Posterior cingulate gyrus (tissue), 11 donors: ENCODE data around the gene ASIC4.

ENCODE experiments used
- DNase-seq, 10 donors: peaks; one replicate each; pipeline versions ENCODE4 v3.0.0 to v3.0.0-alpha.2; 2020 to 2021; ENCODE audit warnings: mixed read lengths in 3 of 10
- intact Hi-C: fragments of 100-400 bp; cut with DNase I; formaldehyde crosslinking; loops from one replicate; pipeline ENCODE4 v1.15.1; 2023

ASIC4 gene

DNA sequence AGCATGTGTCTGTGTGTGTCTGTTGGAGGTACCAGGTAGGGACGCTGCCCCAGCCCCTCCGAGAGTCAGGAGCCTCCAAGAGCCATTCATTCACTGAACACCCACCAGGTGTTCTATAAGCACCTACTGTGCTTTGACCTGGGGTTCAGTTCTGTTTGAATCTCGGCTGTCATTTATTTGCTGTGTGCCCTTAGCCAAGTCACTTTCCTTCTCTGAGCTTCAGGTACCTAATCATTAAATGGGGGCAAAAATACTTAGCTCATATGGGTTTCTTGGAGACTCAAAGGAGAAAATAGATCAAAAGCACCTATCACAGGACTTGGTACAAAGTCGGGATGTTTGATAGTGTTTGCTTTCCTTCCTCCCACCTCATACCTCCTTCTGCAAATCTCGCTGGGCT, 13.2 kb downstream of the ASIC4 start:
- intact Hi-C loops = no loop called here
- DNase-seq = no peak

DNA sequence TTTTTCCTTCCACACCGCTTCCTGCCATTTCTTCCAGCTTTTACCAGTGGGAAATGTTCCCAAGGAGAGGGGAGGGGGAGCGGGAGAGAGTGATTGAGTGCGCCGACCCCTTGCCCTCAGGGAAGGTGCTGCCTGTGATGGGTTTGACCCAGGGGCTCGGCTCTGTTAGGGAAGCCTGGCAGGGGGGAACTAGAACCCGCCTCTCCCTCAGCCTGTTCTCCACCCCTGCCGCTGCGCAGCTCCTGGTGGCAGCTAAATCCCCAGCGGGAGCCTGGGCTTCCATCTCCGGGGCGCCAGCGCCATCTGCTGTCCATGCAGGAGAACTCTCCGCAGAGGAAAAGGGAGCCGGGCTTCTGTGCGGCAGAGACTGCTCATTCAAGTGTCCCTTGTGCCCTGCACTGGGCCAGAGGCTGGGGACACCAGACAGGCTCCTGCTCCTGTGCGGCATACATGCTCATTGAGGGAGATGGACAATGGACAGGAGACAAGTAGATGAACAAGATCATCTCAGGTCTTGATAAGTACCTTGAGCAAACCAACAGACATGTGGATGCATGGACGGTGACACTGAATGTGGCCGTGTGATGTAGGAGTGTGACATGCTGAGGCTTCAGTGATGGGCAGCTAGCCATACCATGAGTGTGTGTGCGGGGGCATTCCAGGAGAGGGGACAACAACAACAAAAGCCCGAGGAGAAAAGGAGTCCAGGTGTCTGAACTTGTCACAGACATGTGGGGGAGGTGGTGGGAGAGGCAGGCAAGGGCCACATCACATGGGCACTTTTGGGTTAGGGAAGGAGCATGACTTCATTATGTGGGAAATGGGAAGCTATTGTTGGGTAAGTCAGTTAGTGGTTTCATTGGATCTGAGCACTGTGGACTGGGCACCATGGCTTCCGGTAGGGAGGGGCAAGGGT, 16.0 kb downstream of the ASIC4 start:
- intact Hi-C loops = loop anchor here (1.0 kb wide), 5 partner anchors 21 to 127 kb away; partner anchors contain the start of gene GMPPA
- DNase-seq = peak; percentile 78 to 99 (median 90)

DNA sequence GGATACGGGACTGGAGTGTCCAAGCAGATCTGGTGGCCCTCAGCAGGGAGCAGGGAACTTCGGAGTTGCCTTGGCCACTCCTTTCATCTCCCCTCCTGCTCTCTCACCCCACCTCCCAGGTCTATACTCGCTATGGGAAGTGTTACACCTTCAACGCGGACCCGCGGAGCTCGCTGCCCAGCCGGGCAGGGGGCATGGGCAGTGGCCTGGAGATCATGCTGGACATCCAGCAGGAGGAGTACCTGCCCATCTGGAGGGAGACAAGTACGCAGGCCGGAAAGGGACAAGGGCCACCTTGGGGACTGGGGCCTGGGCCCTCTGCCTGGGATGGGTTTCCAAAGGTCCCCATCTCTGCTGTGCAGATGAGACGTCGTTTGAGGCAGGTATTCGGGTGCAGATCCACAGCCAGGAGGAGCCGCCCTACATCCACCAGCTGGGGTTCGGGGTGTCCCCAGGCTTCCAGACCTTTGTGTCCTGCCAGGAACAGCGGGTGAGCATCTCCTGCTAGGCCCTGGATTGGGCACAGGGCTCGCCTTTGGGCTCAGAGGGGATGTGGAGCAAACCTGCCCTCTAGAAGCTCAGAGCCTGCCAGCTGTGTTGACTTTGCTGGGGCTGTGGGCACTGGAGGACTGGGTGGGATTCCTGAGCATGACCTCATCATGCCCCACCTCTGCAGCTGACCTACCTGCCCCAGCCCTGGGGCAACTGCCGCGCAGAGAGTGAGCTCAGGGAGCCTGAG, 17.5 kb downstream of the ASIC4 start:
- peak in 2 of 10 donors; percentile 64 to 73 for DNase-seq
- intact Hi-C loops = no loop called here

DNA sequence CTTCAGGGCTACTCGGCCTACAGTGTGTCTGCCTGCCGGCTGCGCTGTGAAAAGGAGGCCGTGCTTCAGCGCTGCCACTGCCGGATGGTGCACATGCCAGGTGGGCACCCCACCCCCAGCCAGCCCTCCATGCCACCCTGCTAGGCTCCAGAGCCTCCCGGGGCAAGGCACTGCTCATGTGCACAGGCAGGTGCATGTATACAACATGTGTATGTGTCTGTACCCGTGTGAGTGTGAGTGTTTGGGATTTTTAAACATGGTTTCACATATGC, 18.0 kb downstream of the ASIC4 start:
- DNase-seq = peak in 2 of 10 donors; percentile 77 to 88
- intact Hi-C loops = no loop called here

DNA sequence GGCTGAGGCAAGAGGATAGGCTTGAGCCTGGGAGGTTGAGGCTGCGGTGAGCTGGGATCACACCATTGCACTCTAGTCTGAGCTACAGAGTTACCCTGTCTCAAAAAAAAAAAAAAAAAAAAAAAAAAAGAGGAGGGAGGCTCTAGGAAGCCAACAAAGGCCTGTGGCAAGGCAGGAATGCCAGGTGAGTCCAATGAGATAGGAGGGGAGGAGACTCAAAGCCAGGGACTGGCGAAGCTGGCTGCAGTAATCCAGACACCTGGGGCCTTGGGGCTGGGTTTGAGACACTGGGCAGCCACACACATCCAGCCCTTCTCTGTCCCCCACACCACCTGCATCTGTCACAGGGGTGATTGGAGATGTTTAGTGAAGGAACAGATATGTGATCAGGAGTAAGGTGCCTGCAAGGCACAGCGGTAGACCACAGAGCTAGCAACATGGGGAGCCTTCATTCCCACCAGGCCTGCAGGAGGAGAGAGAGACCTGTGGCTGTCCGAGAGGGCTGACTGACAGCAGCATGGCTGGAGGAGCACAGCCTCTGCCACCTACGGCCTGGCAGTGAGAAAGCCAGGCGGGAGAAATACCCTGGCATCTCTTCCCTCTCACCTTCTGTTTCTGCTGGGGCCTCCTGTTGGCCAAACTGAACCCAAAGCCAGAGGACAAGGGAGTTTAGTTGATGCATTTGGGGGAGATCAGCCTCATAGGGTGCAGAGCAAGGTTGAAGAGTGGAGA, 19.8 kb downstream of the ASIC4 start:
- DNase-seq = peak in 1 of 10 donors; percentile 26
- intact Hi-C loops = no loop called here

DNA sequence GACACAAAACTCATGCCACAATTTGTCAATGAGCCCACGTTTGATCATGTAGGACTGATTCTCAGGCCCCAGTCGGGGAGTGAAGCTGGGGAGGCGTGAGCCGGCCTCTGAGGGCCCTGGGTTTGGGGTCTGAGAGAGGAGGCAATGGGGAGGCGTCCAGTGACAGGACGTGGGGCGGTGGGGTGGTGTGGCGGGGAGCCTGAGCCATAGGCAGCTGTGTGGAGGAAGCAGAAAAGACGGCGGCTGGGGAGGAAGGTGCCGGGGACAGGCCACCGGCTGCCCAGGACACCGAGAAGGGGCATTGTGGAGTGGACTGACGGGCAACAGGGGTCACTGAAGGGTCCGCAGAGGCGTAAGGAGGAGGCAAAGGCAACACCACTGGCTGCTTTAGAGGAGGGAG, 22.1 kb downstream of the ASIC4 start:
- peak in 2 of 10 donors; percentile 66 to 81 for DNase-seq
- intact Hi-C loops = no loop called here

DNA sequence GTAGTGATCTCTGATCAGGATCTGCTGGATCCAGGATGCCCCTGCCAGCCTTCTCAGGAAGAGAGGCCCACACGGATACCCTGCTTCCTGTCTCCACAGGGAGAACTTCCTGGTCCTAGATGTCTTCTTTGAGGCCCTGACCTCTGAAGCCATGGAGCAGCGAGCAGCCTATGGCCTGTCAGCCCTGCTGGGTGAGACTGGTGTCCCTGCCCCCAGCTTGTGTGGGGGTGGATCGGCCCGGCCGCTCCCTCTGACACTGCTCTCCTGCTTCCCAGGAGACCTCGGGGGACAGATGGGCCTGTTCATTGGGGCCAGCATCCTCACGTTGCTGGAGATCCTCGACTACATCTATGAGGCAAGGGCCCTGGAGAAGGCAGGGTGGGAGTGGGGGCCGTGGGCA, 22.7 kb downstream of the ASIC4 start:
- intact Hi-C loops = no loop called here
- DNase-seq = peak in 1 of 10 donors; percentile 47

DNA sequence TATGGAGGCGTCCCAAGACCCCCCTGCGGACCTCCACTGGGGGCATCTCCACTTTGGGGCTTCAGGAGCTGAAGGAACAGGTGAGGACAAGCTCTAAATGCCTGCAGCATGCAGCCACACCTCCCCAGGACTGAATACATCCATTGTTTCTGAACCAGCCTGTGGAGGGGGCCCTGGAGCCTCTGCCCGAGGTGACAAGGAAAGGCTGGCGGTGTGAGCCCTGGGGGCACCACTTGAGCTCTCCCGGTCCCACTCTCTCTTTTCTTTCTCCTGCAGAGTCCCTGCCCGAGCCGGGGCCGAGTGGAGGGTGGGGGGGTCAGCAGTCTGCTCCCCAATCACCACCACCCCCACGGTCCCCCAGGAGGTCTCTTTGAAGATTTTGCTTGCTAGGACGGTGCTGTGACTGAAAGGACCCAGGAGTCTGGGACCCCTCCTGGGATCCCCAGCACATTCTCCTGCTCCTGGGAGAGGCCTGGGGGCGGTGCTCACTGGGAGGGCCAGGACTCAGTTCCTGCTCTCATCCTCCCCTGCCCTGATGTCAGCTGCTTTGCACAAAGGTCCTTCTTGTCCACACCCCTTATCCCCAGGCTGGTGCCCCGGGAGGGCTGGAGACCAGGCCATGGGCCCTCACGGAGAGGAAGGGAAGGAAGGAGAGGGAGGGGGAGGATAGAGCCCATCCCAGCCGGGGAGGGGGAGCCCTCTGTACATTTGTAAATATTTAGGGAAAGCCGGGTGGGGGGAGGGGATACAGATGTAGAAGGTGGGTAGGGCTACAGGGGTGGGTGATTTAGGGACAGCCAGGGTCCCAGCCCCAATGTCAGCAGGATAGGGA, 23.6 kb downstream of the ASIC4 start:
- intact Hi-C loops = no loop called here
- peak in 1 of 10 donors; percentile 61 for DNase-seq

DNA sequence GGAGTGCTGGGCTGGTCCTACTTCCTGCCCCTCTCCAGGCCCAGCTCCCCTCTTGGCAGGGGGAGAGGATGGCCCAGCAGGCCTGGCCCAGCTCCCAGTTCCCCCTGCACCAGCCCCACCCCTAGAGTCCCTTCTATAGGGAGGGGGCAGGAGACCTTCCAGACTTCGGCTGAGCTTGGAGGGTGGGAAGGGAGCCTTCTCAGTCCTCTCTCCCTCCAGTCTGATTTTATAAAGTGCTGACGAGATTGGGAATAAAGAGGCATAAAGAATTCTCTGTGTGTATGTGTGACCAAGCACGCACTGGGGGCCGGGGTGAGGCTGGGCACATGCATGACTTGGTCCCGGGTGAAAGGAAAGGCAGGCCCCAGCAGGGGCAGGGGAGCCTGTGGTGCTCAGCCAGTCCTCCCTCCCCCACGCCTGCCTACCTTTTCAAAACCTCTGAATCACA, 24.2 kb downstream of the ASIC4 start:
- DNase-seq = peak in 1 of 10 donors; percentile 73
- intact Hi-C loops = no loop called here

DNA sequence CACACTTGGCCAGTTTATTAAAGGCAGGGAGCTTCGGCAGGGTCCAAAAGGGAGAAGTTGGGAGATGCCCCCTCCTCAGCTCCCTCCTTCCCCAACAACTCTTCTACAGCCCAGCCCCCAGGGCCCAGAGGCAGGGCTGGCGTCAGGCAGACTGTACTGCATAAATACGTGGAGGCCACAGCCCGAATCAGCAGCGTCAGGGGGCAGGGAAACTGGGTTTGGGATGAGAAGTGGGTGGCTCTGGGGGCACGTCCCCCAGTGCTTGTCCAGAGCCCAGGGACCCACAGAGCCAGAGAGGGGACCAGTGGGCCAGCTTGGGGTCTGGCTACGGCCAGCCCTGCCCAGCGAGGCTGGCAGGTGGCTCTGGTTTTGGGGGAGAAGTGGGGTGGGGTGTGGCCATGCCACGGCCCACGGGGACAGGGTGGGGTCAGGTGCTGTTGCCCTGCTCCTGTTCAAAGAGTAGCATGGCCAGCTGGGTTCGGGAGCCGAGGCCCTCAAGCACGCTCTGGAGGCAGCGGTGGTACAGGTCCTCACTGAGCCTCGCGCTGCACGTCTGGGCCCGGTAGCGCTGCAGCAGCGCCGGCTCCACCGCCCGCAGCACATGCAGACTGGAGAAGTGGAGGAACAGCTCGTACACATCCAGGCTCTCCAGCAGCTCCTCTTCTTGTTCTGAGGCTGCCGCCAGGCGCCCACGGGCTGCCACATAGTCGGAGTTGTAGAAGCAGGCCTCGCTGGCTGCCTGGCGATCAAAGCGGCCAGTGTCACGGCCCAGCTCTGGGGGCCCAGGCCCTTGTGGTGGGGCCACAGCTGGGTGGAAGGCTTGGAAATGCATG, 24.9 kb downstream of the ASIC4 start:
- intact Hi-C loops = no loop called here

DNA sequence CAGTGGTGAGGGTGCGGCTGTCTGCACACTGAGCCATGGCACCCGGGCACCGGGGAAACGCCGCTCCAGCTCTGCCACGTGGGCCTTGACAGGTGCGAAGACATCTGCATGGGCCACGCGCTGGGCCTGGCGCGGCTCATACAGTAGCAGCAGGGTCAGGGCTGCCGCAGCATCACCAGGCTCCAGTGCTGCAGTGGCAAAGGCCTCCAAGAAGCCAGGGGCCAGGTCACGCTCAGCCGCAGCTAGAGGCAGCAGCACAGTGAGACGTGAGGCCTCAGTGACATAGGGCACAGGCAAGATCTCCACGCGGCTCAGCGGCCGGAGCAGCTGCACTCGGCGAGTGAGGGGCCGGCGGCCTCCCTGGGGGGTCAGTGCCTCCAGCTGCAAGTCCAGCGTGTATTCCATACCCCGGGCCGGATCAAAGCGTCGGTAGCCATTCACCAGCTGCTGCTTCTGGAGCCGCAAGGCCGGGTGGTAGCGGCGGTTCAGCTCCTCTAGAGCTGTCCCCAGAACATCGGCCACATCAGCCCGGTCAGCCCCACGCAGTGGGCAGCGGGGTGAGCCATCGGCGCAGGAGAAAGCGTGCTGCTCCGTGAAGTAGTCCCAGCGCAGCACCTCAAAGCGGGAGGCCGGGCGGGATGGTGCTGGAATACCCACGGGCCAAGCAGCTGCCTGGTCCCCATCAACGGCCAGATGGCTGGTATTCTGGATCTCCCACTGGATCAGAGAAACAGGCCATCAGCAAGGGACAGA, 25.8 kb downstream of the ASIC4 start:
- peak in 1 of 10 donors; percentile 73 for DNase-seq
- intact Hi-C loops = loop anchor here (5.0 kb wide), 2 partner anchors 147 to 153 kb away; partner anchors contain the start of gene DNPEP

More for the DNA sequence above, 24.9 kb downstream of the ASIC4 start:
- peak in 2 of 10 donors; percentile 69 to 79 for DNase-seq

DNA sequence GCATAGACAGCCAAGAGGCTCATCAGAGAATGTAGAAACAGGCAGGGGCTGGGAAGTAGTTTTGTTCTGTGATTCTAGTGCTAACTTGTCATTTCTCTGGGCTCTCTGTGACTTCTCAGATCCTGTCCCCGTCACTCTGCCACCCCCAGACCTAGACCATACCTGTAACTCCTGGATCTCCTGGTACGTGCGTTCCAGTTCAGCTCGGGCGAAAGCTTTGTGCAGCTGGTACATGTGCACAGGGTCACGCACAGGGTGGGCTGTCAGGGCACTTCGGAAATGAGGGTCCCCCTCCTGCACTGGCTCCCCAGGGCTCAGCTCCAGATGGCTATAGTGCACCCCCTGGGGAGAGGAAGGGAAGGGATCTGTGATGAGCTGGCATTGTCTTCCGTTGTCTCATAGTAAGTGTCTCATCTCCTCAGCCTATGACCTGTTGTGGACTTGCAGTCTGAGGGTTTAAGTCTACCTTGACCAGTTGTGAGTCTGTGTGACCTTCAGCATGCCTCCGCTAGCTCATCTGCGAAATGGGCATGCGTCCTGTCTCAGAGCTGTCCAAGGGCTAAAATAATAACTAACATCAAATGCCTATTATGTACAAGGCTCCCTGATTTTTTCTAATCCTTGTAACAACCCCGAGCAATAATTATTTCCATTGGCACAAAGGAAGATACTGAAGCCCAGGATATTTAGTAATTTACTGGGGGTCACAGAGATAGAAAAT, 26.7 kb downstream of the ASIC4 start:
- peak in 1 of 10 donors; percentile 64 for DNase-seq
- intact Hi-C loops = loop anchor here (1.0 to 5.0 kb wide), 3 partner anchors 101 to 154 kb away; partner anchors contain the start of gene DNPEP

DNA sequence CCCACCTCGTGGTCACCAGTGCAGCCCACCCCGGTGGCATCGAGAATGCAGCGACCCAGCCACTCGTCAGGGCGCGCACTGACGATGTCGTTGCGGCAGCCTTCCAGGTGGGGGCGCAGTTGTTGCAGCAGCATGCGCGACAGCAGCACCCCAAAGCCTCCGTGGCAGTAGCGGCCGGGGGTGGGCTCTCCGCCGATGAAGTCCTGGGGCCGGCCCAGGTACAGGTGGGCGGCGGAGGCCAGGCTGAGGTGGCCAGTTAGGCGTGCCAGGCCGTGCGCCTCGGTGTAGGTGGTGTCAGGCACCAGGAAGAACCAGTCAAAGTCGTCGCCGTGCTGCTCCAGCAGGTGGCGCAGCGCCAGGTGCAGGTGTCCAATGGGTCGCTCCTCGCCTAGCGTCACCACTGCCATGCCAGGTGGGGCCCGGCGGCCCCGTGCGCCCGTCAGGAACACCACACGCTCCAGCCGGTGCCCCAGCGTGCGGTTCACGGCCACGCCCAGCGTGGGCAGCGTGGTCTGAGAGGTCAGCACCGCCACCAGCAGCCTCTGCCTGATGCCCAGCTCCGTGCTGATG, 27.4 kb downstream of the ASIC4 start:
- intact Hi-C loops = loop anchor here (1.0 to 5.0 kb wide), 3 partner anchors 101 to 154 kb away; partner anchors contain the start of gene DNPEP
- DNase-seq = peak; percentile 59 to 96 (median 80)

DNA sequence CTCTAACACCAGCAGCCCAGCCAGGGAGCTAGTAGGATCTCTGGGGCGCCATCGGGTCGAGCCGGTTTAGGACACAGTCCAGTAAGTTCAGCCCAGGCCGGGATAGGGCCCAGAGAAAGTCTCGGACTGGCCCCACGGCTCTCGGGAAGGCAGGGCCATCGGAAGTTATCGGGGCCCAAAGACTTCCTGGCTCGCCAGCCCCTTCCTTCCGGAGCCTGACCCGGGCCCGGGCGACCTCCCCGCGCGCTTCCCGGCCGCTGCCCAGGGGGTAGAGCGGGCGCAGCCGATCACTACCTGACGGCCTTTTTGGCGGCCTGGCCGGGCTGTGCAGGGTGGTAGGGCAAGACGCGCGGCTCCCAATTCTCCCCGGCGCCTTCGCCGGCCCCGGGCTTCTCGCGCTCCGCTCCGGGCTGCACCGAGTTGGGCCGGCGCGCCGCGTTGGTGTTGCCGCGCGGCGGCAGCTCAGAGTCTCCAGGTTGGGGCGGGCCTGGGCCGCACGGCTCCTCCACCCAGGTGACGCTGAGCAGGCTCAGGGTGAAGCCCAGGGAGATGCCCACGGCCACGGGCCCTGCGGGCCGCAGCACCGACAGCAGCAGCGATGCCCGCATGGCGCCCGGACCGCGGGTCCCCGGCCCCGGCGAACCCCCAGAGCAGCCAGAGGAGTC, 28.8 kb downstream of the ASIC4 start:
- peak in 2 of 10 donors; percentile 91 to 92 for DNase-seq
- intact Hi-C loops = loop anchor here (5.0 kb wide), 2 partner anchors 144 to 156 kb away; partner anchors contain the start of gene DNPEP

DNA sequence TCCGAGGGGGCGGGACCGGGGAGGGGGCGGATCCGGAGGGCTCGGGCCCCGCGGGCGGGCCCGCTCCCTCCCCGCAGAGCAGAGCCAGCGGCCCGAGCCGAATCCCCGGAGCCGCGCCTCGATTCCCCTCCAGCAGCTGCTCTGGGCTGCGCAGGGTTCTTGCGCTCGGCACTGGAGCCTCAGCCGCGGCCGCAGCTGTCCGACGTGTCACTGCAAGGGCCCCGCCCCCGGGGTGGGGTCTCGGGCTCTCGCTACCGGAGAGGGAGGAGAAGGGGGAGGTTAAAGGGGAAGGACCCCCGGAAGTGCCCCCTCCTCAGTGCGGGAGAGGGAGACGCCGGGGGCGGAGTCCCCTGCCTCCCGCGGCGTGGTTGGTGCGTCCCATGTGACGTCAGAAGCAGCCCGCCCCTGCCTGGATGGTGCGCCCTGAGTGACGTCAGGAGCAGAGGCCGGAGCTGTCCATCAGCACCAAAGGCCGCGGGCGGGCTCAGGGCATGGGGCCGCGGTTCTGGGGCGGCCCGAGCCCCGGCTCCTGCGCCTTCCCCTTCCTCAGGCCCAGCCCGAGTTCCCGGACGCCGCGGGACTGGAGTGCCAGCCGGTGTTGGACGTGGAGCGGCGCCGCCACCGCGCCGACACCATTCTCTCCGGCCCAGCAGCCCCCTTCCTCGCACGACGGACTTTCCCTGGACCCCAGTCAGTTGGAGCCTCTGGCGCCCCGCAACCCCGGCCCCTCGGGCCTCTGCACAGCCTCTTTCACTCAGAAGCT, 29.5 kb downstream of the ASIC4 start, which contains the start of the genes CHPF and TMEM198:
TSS of gene CHPF (minus strand) at position 214 of the 763 bp plus-strand sequence. CDS start 271 bp downstream, outside the sequence.
TSS of gene TMEM198 (plus strand) at position 433 of the 763 bp plus-strand sequence. CDS start 700 bp downstream, outside the sequence.
- intact Hi-C loops = loop anchor here (2.0 to 5.0 kb wide), 3 partner anchors 53 to 156 kb away; partner anchors contain the start of genes DNPEP and STK11IP
- peak; percentile 98 to 100 (median 100) for DNase-seq
